ENCODE measurements around the gene SMLR1. TPM values are rescaled to one million over a fixed set of nuclear protein-coding genes. Genes with fewer than 3 reads are reported as not detected.
A peak's percentile ranks its signal among the peaks of the same experiment; 100 is the strongest.

The SMLR1 gene
- total RNA-seq, 1 donor from 2014 or later: not detected

DNA sequence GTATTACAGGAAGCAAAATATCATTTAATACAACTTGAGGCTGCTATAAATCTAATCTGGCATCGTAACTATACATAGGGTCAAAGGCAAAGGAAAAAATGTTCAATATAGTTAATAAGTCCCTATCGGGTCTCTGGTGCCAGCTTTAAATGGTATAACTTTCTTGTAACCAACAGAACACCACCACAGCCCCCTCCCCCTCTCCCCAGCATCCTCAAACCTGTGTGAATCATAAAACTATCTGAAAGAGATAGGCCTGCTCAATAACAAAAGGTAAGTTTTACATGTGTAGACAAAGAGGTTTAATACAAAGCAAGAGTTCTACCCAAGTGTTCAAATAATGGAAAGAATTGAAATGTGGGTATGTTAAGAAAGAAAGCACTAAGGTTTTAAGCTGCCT lies 12.2 kb downstream of the SMLR1 start:
- H3K27ac Mint-ChIP-seq (ENCODE audit: unreplicated experiment): peak overlapping the region; percentile 11

DNA sequence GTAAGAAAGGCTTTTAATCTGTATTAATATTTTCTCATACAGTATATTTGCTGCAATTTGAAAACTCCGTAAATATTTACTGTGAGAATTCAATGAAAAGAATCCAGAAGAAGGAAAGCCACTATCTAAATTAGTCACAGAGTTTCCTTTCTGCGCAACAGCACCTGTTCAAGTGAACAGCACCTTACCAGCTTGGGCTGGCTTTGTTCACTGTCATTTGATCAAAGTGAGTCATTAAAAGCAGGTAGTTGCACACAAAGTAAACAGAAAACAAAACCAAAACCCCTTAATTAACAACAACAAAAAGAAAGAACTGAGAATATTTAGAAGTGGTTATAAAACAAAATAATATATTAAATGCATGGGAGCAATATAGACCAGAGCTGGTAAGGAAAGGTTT lies 12.8 kb downstream of the SMLR1 start:
- no peak for DNase-seq (ENCODE audit: extremely low spot score, unreplicated experiment)
- Mint-ChIP-seq H3K4me1 (ENCODE audit: unreplicated experiment) (peaks cover 30% of the 10 kb centered on the region), H3K9me3 (ENCODE audit: unreplicated experiment) (no peaks in the 10 kb centered on the region), H3K27ac (ENCODE audit: unreplicated experiment) (no peak overlapping the region), H3K4me3 (ENCODE audit: unreplicated experiment) (no peak overlapping the region), H3K27me3 (ENCODE audit: unreplicated experiment) (no peaks in the 10 kb centered on the region), H3K36me3 (ENCODE audit: unreplicated experiment) (peaks cover 2% of the 10 kb centered on the region)
- TF ChIP-seq, protein P1, sequence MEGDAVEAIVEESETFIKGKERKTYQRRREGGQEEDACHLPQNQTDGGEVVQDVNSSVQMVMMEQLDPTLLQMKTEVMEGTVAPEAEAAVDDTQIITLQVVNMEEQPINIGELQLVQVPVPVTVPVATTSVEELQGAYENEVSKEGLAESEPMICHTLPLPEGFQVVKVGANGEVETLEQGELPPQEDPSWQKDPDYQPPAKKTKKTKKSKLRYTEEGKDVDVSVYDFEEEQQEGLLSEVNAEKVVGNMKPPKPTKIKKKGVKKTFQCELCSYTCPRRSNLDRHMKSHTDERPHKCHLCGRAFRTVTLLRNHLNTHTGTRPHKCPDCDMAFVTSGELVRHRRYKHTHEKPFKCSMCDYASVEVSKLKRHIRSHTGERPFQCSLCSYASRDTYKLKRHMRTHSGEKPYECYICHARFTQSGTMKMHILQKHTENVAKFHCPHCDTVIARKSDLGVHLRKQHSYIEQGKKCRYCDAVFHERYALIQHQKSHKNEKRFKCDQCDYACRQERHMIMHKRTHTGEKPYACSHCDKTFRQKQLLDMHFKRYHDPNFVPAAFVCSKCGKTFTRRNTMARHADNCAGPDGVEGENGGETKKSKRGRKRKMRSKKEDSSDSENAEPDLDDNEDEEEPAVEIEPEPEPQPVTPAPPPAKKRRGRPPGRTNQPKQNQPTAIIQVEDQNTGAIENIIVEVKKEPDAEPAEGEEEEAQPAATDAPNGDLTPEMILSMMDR (IDR thresholded peaks at IDR 0.05): no peak

More for the DNA sequence above, 12.2 kb downstream of the SMLR1 start:
- H3K4me1 Mint-ChIP-seq (ENCODE audit: unreplicated experiment): peaks cover 30% of the 10 kb centered on the region
- H3K4me3 Mint-ChIP-seq (ENCODE audit: unreplicated experiment): no peak overlapping the region
- H3K36me3 Mint-ChIP-seq (ENCODE audit: unreplicated experiment): peaks cover 2% of the 10 kb centered on the region
- TF ChIP-seq, protein P1 (IDR thresholded peaks at IDR 0.05): no peak
- DNase-seq (ENCODE audit: extremely low spot score, unreplicated experiment): no peak
- H3K27me3 Mint-ChIP-seq (ENCODE audit: unreplicated experiment): no peaks in the 10 kb centered on the region
- no peaks in the 10 kb centered on the region for H3K9me3 Mint-ChIP-seq (ENCODE audit: unreplicated experiment)

DNA sequence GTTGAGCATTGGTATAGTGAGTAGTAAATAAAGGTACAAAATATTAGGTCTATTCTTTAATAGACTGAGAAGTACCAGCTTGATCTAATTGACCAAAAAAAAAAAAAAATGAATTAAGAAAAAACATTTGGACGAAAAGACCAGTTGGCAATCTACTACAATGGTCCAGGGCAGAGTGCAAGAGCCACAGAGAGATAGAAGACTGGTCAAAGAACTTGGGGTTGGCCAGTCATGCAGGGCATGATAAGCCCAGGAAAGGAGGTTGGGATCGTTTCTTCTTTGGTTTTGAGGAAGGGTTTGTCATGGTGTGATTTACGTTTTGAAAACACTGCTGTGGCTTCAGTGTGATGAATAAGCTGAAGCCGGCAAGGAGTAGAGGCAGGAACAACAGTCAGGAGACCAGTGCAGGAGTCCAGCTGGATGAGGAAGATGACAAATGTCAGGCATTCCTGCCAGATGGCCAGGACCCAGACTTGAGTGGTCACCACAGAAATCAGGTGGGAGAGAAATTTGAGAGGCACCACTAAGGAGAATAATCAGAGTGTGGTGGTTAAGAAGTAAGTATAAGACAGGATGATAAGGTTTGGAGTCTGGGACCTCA lies 14.0 kb downstream of the SMLR1 start:
- no peak overlapping the region for H3K27ac Mint-ChIP-seq (ENCODE audit: unreplicated experiment)
- TF ChIP-seq, protein P1 (IDR thresholded peaks at IDR 0.05): no peak
- DNase-seq (ENCODE audit: extremely low spot score, unreplicated experiment): no peak
- peaks cover 2% of the 10 kb centered on the region for H3K36me3 Mint-ChIP-seq (ENCODE audit: unreplicated experiment)
- H3K4me3 Mint-ChIP-seq (ENCODE audit: unreplicated experiment): no peak overlapping the region
- H3K9me3 Mint-ChIP-seq (ENCODE audit: unreplicated experiment): no peaks in the 10 kb centered on the region
- peaks cover 28% of the 10 kb centered on the region for H3K4me1 Mint-ChIP-seq (ENCODE audit: unreplicated experiment)
- no peaks in the 10 kb centered on the region for H3K27me3 Mint-ChIP-seq (ENCODE audit: unreplicated experiment)

DNA sequence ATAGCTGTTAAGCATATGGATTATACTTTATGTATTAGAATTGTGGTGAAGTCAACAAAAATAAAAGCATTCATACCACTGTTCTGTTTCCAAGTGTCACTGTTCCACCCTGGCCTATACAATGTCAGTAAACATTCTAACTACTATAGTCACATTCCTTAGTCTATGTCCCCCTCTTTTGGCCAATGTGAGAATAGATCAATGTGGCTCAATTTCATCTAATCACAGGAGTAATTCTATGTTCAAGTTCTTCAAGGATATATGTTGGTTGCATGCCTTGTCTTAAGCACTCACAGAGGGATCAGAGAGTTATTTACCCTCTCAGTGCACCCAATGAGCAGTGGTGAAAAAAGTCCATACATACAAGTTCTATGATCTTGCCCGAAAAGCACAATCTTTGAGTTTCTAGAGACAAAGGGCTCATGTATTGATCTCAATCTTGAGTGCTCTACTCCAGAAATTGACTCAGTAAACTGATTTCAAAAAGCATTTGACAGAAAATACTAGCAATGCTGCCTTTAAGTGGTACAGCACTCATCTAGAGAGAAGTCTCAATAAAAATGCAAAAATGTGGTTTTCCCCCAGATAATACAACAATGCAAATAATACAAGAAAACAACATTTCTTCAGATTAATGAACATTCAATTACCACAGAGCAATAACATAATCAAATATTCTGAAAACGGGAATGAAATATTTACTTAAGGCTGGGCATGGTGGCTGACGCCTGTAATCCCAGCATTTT lies 16.5 kb downstream of the SMLR1 start:
- Mint-ChIP-seq H3K4me3 (ENCODE audit: unreplicated experiment) (no peak overlapping the region), H3K27ac (ENCODE audit: unreplicated experiment) (no peak overlapping the region), H3K27me3 (ENCODE audit: unreplicated experiment) (no peaks in the 10 kb centered on the region), H3K4me1 (ENCODE audit: unreplicated experiment) (peaks cover 19% of the 10 kb centered on the region), H3K9me3 (ENCODE audit: unreplicated experiment) (no peaks in the 10 kb centered on the region), H3K36me3 (ENCODE audit: unreplicated experiment) (no peaks in the 10 kb centered on the region)
- no peak for DNase-seq (ENCODE audit: extremely low spot score, unreplicated experiment)
- TF ChIP-seq, protein P1 (IDR thresholded peaks at IDR 0.05): peak; percentile 77

DNA sequence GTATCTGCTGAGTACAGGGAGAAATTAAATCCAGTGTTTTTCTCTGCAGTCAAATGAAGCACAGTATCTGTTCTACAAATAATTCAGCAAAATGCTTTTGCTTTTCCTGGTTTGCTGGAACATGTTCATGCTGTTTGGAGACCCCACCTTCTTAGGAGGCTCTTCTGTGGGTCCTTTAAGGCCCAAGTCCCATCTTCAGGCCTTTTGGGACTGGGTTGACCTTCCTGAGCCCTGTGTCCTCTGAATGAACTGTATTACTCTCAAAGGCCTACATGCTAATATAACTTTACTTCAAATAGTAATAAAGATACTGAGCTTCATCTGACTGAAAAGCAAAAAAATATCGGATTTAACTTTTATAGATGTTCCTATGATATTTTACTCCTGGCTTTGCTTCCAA lies 19.3 kb downstream of the SMLR1 start:
- TF ChIP-seq, protein P1 (IDR thresholded peaks at IDR 0.05): no peak
- no peaks in the 10 kb centered on the region for H3K9me3 Mint-ChIP-seq (ENCODE audit: unreplicated experiment)
- no peak for DNase-seq (ENCODE audit: extremely low spot score, unreplicated experiment)
- no peak overlapping the region for H3K4me3 Mint-ChIP-seq (ENCODE audit: unreplicated experiment)
- peaks cover 7% of the 10 kb centered on the region for H3K4me1 Mint-ChIP-seq (ENCODE audit: unreplicated experiment)
- H3K27ac Mint-ChIP-seq (ENCODE audit: unreplicated experiment): no peak overlapping the region
- H3K27me3 Mint-ChIP-seq (ENCODE audit: unreplicated experiment): no peaks in the 10 kb centered on the region
- no peaks in the 10 kb centered on the region for H3K36me3 Mint-ChIP-seq (ENCODE audit: unreplicated experiment)

Data from osteocyte (in vitro differentiated cells).